H1 (cell line): ENCODE results near the gene BNC2. TPM values are rescaled to one million over a fixed set of nuclear protein-coding genes. Genes with fewer than 3 reads are reported as not detected.

ENCODE experiments used
- CBX8 ChIP-seq: fragments of 300-800, 300-1000 bp; sonication (generic); IDR thresholded peaks from 2 replicates; pipeline ENCODE4 v1.7.1; 2016; ENCODE audit warnings: low read depth, low read length, borderline replicate concordance
- polyA plus RNA-seq, 7 experiments: library from polyadenylated mRNA; depleted of rRNA in 3 of 7; stranded (reverse) in 5 of 7; unstranded in 2 of 7; fragments of >200 nt in 5 of 7; fragments of 200-250 nt in 2 of 7; gene quantifications; 1 replicate in 5 of 7; 2 replicates in 1 of 7; 4 replicates in 1 of 7; pipeline versions ENCODE4 v1.2.1 to v1.2.3, GENCODE V29; 2011 to 2013; ENCODE audit warnings: missing spikeins in 2 of 7, mixed read lengths in 2 of 7
- total RNA-seq: library from RNA; stranded (reverse); fragmentation: NEBNext Ultra II Directional; extraction: Animal tissue kit (Norgen Biotek cat#: 25700); gene quantifications from 2 replicates; pipeline ENCODE4 v1.2.1, GENCODE V29; 2021

Gene BNC2
- total and polyA plus RNA-seq, 2 of the 8 experiments (the other 6 are each of a cell fraction or from before 2014, with no cell fraction given): 16.0 to 26.8 TPM

DNA sequence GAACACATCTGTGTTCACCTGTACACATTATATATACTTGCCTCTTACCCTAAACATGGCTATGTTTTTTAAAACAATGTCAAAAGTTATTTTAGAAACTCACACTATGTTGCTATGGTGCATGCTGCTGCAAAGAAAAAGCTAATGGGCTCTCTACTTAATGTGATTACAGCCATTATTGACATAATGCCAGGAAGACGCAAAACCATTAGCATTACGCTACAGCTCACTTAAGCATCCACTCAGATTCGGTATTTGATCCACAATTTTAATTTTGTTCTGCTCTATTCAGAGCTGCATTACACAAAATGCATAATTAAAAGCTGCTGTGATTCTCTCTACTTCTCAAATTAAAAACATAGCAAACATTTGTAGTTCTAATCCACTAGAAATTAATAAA, 395.2 kb downstream of the BNC2 start (continued):
- TF ChIP-seq CBX8: no peak
